RKO (cell line): Measurements from ENCODE around the gene C2CD4D.
A peak's percentile ranks its signal among the peaks of the same experiment; 100 is the strongest.

Source experiments
- DNase-seq: peaks from one replicate; pipeline ENCODE4 v3.0.0-alpha.2; 2016; ENCODE audit warnings: low spot score

Gene C2CD4D

GRCh38 chr1:151790071-151790939 lies 49.3 kb downstream of the C2CD4D start, which contains the start of gene TDRKH:
TSS of gene TDRKH (minus strand) at chr1:151790500. CDS start at chr1:151783022, 7,478 bp downstream.
- peak; percentile 100 for DNase-seq
